ENCODE measurements around the gene P2RX2. TPM values are rescaled to one million over a fixed set of nuclear protein-coding genes. Genes with fewer than 3 reads are reported as not detected.

Gene P2RX2
- total RNA-seq, 1 experiment from 2014 or later = not detected

GRCh38 chr12:132659146-132659545, 40.6 kb downstream of the P2RX2 start:
- Histone ChIP-seq H3K36me3 (ENCODE audit: low read depth) (peaks cover 23% of the 10 kb centered on the region), H2AFZ (no peak overlapping the region), H3K4me3 (no peak overlapping the region), H3F3A (ENCODE audit: insufficient read depth, low read depth) (0 out of 2 replicates have a peak, but pooled peaks cover 5% of the 10 kb centered on the region), H3K27me3 (ENCODE audit: insufficient read depth, low read depth) (no peaks in the 10 kb centered on the region), H4K20me1 (ENCODE audit: insufficient read depth) (no peaks in the 10 kb centered on the region; the same call in 1 of the 2 replicates), H3K4me1 (replicated peaks; ENCODE audit: insufficient read depth) (no peaks in the 10 kb centered on the region), H3K9me3 (ENCODE audit: insufficient read depth, low read depth) (no peaks in the 10 kb centered on the region), H3K79me2 (ENCODE audit: low read depth) (no peaks in the 10 kb centered on the region), H3K27ac (no peak overlapping the region), H3K4me2 (no peak overlapping the region), H3K9me2 (ENCODE audit: insufficient read depth) (no peaks in the 10 kb centered on the region)
- TF ChIP-seq CTCF (conservative IDR thresholded peaks at IDR 0.05) (no peak), EZH2 (IDR thresholded peaks at IDR 0.05; ENCODE audit: low read depth) (no peak)
- intact Hi-C loops (cut with micrococcal nuclease; ENCODE audit: unreplicated experiment) = no loop called here
- BruUV-seq (replicated peaks) = no TSS peak
- no peak for DNase-seq
- CTCF ChIA-PET = no interaction called here
- POLR2A ChIA-PET (ENCODE audit: unreplicated experiment) = no interaction called here

GRCh38 chr12:132660052-132660451, 41.5 kb downstream of the P2RX2 start:
- no peaks in the 10 kb centered on the region for H3K9me2 ChIP-seq (ENCODE audit: insufficient read depth)
- intact Hi-C loops (cut with micrococcal nuclease; ENCODE audit: unreplicated experiment) = no loop called here
- no peaks in the 10 kb centered on the region for H3K79me2 ChIP-seq (ENCODE audit: low read depth)
- H4K20me1 ChIP-seq (ENCODE audit: insufficient read depth) = no peaks in the 10 kb centered on the region; the same call in 1 of the 2 replicates
- no TSS peak for BruUV-seq (replicated peaks)
- H3K36me3 ChIP-seq (ENCODE audit: low read depth) = peaks cover 20% of the 10 kb centered on the region
- no peaks in the 10 kb centered on the region for H3K27me3 ChIP-seq (ENCODE audit: insufficient read depth, low read depth)
- POLR2A ChIA-PET (ENCODE audit: unreplicated experiment) = no interaction called here
- H3K9me3 ChIP-seq (ENCODE audit: insufficient read depth, low read depth) = no peaks in the 10 kb centered on the region
- no peak for DNase-seq
- CTCF ChIA-PET = no interaction called here
- H3F3A ChIP-seq (ENCODE audit: insufficient read depth, low read depth) = 0 out of 2 replicates have a peak, but pooled peaks cover 5% of the 10 kb centered on the region
- H3K4me1 ChIP-seq (replicated peaks; ENCODE audit: insufficient read depth) = no peaks in the 10 kb centered on the region
- no peak overlapping the region for H3K4me2 ChIP-seq
- no peak overlapping the region for H2AFZ ChIP-seq
- H3K27ac ChIP-seq = no peak overlapping the region
- no peak for TF ChIP-seq CTCF (conservative IDR thresholded peaks at IDR 0.05)
- no peak for TF ChIP-seq EZH2 (IDR thresholded peaks at IDR 0.05; ENCODE audit: low read depth)
- no peak overlapping the region for H3K4me3 ChIP-seq

GRCh38 chr12:132660996-132661395, 42.4 kb downstream of the P2RX2 start:
- Histone ChIP-seq H3F3A (ENCODE audit: insufficient read depth, low read depth) (0 out of 2 replicates have a peak, but pooled peaks cover 5% of the 10 kb centered on the region), H3K27me3 (ENCODE audit: insufficient read depth, low read depth) (no peaks in the 10 kb centered on the region), H3K9me3 (ENCODE audit: insufficient read depth, low read depth) (no peaks in the 10 kb centered on the region), H3K9me2 (ENCODE audit: insufficient read depth) (no peaks in the 10 kb centered on the region), H2AFZ (no peak overlapping the region), H3K36me3 (ENCODE audit: low read depth) (peaks cover 20% of the 10 kb centered on the region), H4K20me1 (ENCODE audit: insufficient read depth) (no peaks in the 10 kb centered on the region; the same call in 1 of the 2 replicates), H3K4me1 (replicated peaks; ENCODE audit: insufficient read depth) (no peaks in the 10 kb centered on the region), H3K79me2 (ENCODE audit: low read depth) (no peaks in the 10 kb centered on the region), H3K27ac (no peak overlapping the region), H3K4me2 (no peak overlapping the region), H3K4me3 (no peak overlapping the region)
- CTCF ChIA-PET = no interaction called here
- no peak for DNase-seq
- intact Hi-C loops (cut with micrococcal nuclease; ENCODE audit: unreplicated experiment) = no loop called here
- no TSS peak for BruUV-seq (replicated peaks)
- POLR2A ChIA-PET (ENCODE audit: unreplicated experiment) = no interaction called here
- TF ChIP-seq CTCF (conservative IDR thresholded peaks at IDR 0.05) (no peak), EZH2 (IDR thresholded peaks at IDR 0.05; ENCODE audit: low read depth) (no peak)

All from PC-9 (cell line).